ENCODE measurements around the gene ZFP64.

Gene ZFP64

DNA sequence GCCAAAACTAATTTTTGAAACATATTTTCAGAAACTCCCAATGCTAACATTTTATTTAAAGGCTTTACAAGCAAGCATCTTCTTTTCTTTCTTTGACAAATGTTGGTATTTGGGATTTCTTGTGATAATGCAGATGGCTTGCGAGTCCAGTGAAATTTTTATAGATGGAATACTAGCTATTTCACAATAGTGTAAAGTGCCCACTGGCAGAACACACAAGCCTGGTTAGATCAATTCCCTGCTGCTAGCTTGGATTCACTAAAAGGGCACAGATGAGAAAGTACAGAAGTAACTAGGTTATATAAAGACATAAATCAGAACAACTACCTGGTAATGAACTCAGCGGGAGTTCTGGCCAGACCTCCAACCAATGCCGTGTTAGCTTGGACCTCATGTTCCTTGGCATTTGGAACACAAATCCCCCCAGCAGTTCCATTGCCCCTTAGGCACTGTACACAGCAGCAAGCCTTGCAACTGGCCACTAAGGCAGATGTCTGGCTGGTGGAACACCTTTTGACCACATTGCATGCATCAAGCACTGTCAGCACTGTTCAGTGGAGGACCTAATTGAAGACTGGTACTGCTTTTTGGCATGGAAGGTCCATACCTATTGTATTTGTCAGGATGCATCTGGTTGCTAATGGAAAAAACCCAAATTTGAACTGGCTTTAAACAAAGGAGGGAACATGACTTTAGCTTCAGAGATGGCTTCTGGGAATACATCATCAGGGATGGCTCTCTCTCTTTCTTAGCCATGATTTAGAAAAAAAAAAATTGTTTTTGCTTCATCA lies 15.6 kb upstream of the ZFP64 start:
- TF ChIP-seq CTCF (IDR thresholded peaks at IDR 0.05; ENCODE audit: low read depth, low read length) = no peak
- DNase-seq (ENCODE audit: low read depth in 2 of 2) = no peak
- H3K4me3 ChIP-seq (replicated peaks in 1 of 2; ENCODE audit: low read depth in 2 of 2, low read length in 2 of 2) = no peak overlapping the region

DNA sequence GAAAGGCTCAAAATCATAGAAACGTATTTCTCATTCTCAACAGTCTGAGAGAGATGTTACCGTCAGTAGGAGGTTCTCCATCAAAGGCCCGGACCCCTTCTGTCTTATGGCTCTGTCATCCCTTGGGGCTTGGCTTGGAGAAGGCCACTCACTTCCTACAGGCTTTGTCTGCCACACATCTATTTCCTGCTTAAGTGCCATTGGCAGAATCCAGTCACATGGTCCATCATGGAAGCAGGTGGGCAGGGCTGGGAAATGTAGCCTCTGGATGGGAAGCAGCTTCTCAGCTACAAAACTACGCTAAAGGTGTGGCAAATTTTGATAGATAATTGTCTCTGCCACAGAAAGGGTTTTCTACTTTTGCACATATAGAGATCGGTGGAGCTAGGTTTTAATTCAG lies 12.6 kb upstream of the ZFP64 start:
- no peak overlapping the region for H3K4me3 ChIP-seq (replicated peaks in 1 of 2; ENCODE audit: low read depth in 2 of 2, low read length in 2 of 2)
- no peak for TF ChIP-seq CTCF (IDR thresholded peaks at IDR 0.05; ENCODE audit: low read depth, low read length)
- no peak for DNase-seq (ENCODE audit: low read depth in 2 of 2)

DNA sequence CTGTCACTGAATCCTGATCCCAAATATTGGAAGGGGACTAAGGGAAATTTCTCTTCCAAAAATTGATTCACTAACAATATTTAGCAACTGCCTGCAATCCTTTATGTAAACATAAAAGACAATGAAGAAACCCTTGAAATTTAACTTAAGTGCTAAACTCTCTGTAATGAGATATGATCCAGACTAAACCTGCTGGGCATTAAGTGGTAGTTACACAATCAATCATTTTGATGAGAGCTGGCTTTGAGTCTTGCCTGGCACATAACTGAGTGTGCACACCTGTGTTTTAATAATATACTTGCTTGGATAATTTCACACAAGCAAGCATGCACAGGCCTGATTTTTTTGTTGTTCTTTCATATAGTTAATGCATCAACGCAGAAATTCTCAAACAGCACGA lies 9.8 kb upstream of the ZFP64 start:
- no peak for TF ChIP-seq CTCF (IDR thresholded peaks at IDR 0.05; ENCODE audit: low read depth, low read length)
- no peak overlapping the region for H3K4me3 ChIP-seq (replicated peaks in 1 of 2; ENCODE audit: low read depth in 2 of 2, low read length in 2 of 2)
- no peak for DNase-seq (ENCODE audit: low read depth in 2 of 2)

- DNase-seq (ENCODE audit: low read depth in 2 of 2) = no peak
- no peak overlapping the region for H3K4me3 ChIP-seq (replicated peaks in 1 of 2; ENCODE audit: low read depth in 2 of 2, low read length in 2 of 2)
- TF ChIP-seq CTCF (IDR thresholded peaks at IDR 0.05; ENCODE audit: low read depth, low read length) = no peak
Observed at GRCh38 chr20:52200870-52201269, 9.3 kb upstream of the ZFP64 start.

DNA sequence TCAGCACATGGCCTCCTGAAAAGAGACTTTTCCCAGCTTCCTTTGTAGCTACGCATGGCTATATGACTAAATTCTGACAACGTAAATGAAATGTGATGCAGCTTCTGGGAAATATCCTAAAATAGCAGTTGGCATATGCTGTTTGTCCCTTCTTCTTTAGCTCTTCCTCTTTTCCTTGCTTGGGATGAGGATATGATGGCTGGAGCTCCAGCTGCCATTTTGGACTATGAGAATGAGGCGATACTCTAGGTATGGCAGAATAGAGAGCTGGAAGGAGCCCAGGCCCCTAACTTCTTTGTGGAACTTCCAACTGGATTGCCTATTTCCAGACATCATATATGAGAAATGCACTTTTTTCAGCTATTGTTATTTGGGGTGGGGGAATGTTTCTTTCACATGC lies 5.3 kb upstream of the ZFP64 start:
- H3K4me3 ChIP-seq (replicated peaks in 1 of 2; ENCODE audit: low read depth in 2 of 2, low read length in 2 of 2) = no peak overlapping the region
- no peak for DNase-seq (ENCODE audit: low read depth in 2 of 2)
- TF ChIP-seq CTCF (IDR thresholded peaks at IDR 0.05; ENCODE audit: low read depth, low read length) = no peak

GRCh38 chr20:52193886-52194545 lies 2.4 kb upstream of the ZFP64 start:
- DNase-seq (ENCODE audit: low read depth in 2 of 2) = no peak
- TF ChIP-seq CTCF (IDR thresholded peaks at IDR 0.05; ENCODE audit: low read depth, low read length) = no peak
- H3K4me3 ChIP-seq (replicated peaks in 1 of 2; ENCODE audit: low read depth in 2 of 2, low read length in 2 of 2) = no peak overlapping the region
